Measurements from ENCODE around the gene RNASE1.

The RNASE1 gene

GRCh38 chr14:20809917-20810316, 7.3 kb upstream of the RNASE1 start:
- DNase-seq, result no peak

DNA sequence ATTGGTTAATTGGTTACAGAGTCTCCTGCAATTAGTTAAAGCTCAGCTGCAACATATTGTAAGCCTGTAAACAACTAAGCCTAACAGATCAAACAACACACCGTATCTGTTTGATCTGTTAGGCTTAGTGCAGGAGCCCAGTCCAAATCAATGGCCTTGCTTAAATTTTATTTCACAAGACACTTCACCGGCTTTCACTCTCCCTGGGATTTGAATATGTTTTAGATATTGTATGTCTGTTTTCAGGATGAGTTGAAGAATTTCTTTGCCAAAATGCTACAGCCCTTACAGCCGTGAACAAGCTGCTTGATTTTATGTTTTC, 5.5 kb upstream of the RNASE1 start:
- no peak for DNase-seq

DNA sequence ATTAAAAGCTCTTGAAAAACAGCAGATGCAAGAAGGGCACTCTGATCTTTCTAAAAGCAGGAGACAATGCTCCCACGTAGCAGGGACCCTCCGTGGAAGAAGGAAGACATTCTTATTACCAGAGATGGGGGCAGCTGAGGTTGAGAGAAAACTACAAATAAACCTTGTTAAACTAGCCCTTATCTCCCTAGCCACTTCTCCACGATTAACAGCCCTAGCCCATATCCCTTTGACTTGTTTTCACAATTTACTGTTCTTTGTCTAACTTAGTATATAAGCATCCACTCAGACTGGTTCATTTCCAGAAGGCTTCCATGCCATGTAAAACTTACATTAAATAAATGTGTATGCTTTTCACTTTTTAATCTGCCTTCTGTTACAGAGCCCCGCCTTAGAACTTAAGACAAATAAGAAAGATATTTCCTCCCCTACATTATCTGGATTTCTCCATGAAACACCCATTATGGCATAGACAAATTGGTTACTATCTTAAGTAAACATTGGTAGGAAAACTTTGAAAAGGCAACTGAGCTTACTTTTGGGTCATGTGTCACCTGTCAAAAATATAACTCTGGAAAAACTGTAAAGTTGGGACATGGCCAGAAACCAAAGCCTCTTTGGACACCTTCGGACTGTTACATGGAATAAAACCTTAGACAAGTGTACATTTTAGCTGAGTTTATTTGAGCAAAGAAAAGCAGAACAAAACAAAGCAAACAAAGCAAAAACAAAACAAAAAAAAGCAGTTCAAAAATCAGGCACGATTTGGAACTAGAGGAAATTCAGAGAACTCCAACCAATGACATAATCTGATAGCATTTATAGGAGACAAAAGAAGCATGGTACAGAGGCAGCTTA, 4.9 kb upstream of the RNASE1 start:
- DNase-seq, result no peak

- DNase-seq, result no peak
Measured at GRCh38 chr14:20805485-20805884, 2.8 kb upstream of the RNASE1 start.

- DNase-seq, result peak in 33 of 56 donors; percentile 27 to 79 (median 49)
Measured at GRCh38 chr14:20803223-20803622, 579 bp upstream of the RNASE1 start.

DNA sequence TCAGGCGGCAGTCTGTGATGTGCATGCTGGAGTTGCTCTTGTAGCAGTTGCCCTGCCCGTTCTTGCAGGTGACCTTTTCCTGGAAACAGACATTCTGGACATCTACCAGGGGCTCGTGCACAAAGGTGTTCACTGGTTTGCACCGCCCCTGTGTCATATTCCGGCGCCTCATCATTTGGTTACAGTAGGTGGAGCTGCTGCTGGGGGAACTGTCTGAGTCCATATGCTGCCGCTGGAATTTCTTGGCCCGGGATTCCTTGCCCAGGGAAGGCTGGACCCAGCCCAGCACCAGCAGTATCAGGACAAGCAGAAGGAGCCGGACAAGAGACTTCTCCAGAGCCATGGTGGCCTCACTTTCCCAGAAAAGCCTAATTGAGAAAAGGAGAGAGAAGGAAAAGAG, 918 bp downstream of the RNASE1 start:
- DNase-seq, result peak in 37 of 56 donors; percentile 10 to 65 (median 36)

DNA sequence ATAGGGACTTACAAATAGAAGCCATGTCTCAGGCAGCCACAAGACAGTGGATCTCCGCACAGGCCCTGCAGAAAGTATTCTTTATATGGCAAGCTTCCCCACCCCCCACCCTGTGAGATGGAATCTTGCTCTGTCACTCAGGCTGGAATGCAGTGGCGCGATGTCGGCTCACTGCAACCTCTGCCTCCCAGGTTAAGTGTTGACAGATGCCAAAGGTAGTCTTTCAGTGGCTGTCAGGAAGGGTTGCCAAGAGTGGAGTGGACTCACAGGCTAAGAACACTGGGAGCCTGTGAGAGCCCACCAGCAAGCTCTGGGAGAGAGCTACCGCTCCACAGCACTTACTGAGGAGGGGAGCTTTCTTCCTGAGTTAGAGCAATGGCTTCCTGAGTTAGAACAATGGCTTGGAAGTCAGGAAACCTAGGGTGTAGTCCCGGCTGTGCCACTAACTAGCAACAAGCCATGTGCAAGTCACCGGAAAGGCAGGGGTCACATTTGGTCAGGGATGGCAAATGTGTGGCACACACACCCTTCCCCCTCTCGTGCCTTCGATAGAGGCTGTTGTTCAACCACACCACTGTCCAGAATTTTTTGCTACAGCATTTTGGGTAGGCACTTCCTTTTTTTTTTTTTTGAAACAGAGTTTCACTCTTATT, 2.6 kb downstream of the RNASE1 start:
- peak in 29 of 56 donors; percentile 16 to 69 (median 39) for DNase-seq

DNA sequence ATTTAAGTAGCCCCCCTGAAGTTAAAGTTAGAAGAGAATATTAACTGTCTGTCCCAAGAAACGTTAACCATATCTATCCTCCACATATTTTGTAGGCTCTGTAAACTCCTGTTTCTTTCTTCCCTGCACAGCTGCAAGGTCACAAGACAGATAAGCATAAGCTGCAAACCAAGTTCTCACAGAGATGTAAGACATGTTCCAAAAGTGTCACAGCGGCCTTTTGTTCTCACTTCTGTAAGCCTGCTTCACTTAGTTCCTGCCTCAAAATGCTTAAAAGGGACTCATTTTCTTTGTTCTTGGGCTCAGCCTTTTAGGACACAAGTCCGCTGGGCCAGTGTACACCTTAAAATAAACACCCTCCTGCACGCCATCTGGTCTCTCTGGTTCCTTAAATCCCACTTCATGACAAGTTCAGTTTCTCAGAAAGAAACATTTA, 3.2 kb downstream of the RNASE1 start:
- DNase-seq, result peak in 13 of 56 donors; percentile 11 to 66 (median 49)

DNA sequence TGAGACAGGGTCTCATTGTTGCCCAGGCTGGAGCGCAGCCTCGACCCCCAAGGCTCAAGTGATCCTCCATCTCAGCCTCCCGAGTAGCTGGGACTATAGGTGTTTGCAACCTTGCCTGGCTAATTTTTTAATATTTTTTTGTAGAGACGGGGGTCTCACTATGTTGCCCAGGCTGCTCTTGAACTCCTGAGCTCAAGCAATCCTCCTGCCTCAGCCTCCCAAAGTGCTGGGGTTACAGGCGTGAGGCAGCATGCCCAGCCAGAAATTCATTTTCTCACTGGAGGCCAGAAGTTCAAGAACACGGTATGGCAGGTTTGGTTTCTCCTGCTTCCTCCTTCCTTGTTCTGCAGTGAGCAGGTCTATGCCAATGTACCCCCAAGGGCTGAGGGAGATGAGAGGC, 3.7 kb downstream of the RNASE1 start:
- DNase-seq, result peak in 1 of 56 donors; percentile 12

DNA sequence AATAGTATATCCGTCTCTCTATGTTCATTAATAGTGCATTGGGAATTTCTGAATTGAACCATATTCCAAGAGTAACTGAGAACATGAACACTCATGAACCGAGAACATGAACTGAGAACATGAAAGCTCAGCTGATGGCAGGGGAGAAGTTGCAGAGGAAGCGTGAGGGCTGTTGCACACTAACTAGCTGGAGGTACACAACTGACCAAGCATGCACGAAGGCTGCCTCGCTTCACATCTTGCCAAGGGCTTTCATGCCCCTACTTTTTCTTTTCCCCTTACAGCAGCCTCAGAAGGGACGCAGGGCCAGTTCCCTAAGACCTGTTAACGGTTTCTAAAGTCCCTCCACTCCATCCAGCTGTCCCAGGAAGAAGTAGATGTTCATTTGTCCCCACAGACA, 4.3 kb downstream of the RNASE1 start:
- DNase-seq, result peak in 4 of 56 donors; percentile 2 to 26 (median 14)

DNA sequence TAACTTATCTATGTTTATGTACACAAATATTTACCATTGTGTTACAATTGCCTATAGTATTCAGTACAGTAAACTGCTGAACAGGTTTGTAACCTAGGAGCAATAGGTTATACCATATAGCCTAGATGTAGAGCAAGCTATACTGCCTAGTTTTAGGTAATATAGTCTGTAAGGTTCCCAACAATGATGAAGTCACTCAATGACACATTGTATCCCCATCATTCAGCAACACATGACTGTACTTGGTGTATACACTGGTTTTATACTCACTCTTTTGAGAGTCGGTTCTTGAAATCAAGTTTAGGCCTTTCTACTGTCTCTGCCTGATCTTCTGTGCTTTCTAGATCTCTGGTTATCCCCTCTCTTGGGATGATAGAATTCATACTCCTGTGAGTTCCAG, 5.5 kb downstream of the RNASE1 start:
- DNase-seq, result no peak

- no peak for DNase-seq
Measured at GRCh38 chr14:20794644-20795369, 7.8 kb downstream of the RNASE1 start.

DNA sequence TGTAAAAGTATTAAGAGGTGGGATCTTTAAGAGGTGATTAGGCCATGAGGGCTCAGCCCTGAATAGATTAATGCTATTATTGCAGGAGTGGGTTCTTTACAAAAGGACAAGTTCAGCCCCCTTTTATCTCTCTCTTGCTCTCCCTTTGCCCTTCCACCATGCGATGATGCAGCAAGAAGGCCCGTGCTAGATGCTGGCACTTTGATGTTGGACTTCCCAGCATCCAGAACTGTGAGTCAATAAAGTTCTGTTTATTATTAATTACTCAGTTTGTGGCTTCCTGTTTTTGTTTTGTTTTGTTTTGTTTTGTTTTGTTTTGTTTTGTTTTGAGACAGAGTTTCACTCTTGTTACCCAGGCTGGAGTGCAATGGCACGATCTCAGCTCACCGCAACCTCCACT, 10.1 kb downstream of the RNASE1 start:
- no peak for DNase-seq

- no peak for DNase-seq
Measured at GRCh38 chr14:20791597-20791996, 11.0 kb downstream of the RNASE1 start.

- DNase-seq, result no peak
Measured at GRCh38 chr14:20791187-20791586, 11.5 kb downstream of the RNASE1 start.

GRCh38 chr14:20790464-20791116, 12.1 kb downstream of the RNASE1 start:
- no peak for DNase-seq

- no peak for DNase-seq
Measured at GRCh38 chr14:20789230-20789813, 13.3 kb downstream of the RNASE1 start.

GRCh38 chr14:20787025-20787424, 15.6 kb downstream of the RNASE1 start:
- DNase-seq, result no peak

- DNase-seq, result no peak
Measured at GRCh38 chr14:20782280-20782890, 20.3 kb downstream of the RNASE1 start.

DNA sequence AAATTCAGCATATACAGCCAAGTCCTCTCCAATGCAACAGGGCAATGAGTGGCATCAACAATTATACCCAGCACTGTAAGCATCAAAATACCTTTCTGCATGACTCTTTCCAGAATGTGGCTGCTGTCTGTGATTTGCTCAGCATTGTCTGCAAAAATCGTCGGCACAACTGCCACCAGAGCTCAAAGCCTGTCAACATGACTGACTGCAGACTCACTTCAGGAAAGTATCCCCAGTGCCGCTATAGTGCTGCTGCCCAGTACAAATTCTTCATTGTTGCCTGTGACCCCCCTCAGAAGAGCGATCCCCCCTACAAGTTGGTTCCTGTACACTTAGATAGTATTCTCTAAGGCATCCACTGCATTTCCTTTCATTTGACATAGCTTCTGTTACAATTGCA, 20.8 kb downstream of the RNASE1 start:
- peak in 1 of 56 donors; percentile 12 for DNase-seq

DNA sequence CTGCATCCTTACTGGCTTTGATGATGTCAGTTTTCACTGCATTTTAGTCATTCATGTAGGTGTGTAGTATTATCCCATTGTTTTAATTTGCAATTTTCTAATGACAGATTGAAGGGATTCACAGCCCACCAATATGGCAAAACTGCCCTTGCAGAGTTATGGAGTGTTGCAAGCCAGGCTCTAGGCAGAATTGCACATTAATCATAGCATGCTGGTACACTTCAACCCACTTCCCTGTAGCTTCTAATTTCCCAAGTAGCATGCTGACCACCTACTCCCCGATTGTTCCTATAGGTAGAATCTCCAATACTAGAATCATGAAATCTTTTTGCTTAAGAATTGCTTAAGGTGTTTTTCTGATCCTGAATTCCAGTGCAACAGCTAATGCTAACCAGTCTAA, 26.7 kb downstream of the RNASE1 start:
- no peak for DNase-seq
